ENCODE measurements around the gene PGBD5. TPM values are rescaled to one million over a fixed set of nuclear protein-coding genes. Genes with fewer than 3 reads are reported as not detected.
A peak's percentile ranks its signal among the peaks of the same experiment; 100 is the strongest.
"Not testable (repeated sequence)": the region's sequence is repeated elsewhere in the genome, so short reads cannot be mapped to it uniquely, and the experiment has no call there.

The PGBD5 gene
- total RNA-seq, 1 donor from 2014 or later = 16.1 TPM

DNA sequence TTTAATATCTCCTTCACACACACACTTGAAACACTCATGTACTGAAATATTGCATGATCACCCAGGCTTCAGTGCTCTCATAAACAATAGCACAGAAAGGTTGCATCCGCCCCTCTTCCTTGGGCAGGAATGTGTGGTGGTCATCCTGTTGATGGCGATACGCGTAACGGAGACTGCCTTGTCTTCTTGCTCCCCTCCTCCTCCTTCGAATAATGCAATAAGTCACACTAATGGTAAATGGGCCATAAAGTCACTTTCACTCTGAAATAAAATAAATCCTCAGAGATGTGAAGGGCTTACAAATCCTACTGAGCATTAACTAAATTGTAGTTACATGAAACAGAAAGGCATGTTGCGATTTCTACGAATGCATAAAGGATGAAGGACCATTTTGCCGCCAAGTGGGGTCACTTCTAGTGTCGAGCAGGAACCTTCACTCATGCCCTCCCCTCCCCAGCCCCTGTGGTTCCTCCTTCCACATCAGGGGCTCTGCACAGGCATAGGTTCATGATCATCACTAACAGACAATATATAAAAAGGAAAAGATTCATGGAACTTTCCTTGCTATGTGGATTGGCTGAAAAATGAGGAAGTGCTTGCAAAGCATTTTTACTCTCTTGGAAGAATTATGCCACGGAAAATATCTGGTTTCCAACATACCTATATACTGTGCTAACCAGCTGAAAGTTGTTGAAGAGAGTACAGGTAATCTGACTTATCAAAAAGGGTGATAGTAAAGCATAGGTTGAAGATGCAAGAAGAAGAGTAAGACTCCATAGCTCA is 1.2 kb upstream of the PGBD5 start:
- DNase-seq = no peak
- intact Hi-C loops (cut with micrococcal nuclease) = no loop called here
- no peak for ATAC-seq

DNA sequence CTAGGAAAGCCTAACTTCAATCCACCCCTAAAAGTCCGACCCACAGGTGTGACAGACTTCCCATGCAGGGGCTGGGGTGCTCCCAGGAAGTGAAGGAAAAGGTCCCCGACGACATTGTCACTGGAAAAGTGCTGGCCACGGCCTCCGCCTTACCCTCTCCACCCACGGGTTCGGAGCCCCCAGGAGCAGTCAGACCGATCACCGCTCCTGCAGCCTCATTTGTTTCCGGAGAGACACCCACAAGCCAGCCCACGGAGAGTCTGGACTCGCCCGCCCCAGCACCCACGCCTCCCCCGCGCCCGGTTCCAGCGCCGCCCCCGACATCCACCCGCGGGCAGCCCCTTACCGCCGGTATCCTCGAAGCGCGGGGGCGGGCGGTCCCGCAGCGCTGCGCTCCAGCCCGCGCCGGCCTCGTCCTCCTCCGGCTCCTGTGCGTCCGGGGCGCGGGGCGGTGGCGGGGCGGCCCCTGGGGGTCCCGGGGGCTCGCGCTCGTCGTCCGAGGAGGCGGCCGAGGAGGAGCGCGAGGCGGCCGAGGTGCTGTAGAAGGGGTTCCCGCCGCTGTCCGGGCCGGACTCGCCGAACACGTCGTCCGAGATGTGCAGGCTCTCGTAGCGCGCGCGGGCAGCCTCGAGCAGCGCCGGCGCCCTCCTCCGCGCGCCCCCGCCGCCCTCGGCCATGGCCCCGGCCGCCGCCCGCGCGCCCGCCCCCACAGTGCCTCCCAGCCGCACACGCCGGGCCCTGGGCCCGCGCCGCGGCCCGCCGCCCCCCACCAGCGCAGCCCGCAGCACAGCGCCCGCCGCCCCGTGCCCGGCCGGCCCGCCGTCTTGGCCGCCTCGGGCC is 660 bp downstream of the PGBD5 start:
- peak; percentile 42 for DNase-seq
- ATAC-seq = no peak

DNA sequence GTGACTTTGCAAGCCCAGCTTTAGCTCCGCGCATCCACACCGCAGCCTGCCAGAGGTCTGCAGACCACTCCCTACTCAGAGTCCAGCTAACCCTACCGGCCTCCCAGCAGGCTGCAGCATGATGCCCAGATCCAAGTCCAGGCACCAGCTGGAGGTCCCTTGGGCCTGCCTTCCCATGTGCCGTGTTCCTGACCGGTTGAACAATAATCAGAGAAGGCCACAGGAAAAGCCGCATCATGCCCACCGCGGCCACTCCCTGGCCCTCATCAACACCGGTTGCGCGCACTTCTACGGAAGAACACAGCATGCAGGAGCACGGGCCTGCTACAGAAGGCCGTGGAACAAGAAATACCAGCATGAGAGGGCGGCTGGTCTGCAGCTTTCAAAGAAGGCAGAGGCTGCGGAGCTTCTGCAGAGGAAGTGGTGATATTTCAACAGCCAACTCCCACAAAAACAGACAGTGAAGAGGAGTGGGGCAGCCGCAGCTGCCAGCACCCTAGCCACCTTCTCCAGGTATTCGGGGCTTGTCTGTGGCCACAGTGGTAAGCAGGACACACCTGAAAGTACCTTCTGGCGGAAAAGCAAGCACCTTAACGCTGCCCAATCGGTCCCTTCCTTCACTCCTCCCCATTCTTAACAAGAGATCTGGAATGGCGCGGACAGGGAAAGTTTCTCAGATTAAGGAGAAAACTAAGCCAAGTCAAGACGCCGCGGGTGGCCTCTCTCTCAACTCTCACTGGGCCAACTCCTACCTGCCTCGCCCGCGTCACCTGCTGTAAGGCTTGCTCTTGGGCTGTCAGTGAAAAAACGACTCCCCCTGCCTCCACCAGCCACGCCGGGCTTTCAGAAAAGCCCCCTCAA is 1.5 kb downstream of the PGBD5 start:
- ATAC-seq = no peak
- intact Hi-C loops (cut with micrococcal nuclease) = no loop called here
- DNase-seq = no peak

More for the DNA sequence above, 660 bp downstream of the PGBD5 start:
- intact Hi-C loops (cut with micrococcal nuclease) = no loop called here

DNA sequence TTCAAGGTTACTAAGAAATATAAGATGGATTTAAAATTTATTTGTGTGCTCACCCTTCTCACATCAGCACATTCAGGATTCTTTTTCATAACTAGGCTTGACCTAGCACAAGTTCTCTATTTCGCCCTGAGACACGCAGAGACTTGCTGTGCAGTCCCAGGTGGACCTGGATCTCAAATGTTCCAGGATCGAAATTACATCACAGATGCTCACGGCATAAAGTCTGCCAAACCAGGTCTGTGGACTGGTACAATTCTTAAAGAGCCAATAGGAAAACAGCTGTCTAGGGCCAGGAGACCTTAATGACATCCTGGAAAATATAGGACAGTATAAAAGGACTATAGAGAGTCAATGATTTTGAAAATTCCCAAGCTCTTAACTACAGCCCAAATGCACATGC is 2.2 kb downstream of the PGBD5 start:
- no peak for ATAC-seq
- DNase-seq = no peak
- intact Hi-C loops (cut with micrococcal nuclease) = no loop called here

DNA sequence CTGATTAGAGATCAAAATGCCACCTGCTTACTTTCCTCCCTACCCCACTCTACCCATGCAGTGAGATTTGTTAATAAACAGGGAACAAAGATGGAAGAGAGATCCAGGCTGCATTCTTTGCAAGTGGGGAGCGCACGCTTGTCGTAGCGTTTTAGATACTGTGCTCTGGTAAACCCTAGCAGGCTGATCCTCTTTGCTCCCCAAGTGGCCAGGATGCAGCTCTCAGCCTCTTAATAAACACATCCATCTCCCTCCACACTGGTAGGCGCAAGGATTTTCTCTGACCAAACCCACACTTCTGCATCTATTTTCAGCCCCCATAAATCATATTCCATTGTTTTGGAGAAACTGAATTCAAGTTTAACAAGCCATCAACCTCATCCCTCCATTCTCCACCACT is 2.9 kb downstream of the PGBD5 start:
- intact Hi-C loops (cut with micrococcal nuclease) = no loop called here
- DNase-seq (no peak), ATAC-seq (no peak)

DNA sequence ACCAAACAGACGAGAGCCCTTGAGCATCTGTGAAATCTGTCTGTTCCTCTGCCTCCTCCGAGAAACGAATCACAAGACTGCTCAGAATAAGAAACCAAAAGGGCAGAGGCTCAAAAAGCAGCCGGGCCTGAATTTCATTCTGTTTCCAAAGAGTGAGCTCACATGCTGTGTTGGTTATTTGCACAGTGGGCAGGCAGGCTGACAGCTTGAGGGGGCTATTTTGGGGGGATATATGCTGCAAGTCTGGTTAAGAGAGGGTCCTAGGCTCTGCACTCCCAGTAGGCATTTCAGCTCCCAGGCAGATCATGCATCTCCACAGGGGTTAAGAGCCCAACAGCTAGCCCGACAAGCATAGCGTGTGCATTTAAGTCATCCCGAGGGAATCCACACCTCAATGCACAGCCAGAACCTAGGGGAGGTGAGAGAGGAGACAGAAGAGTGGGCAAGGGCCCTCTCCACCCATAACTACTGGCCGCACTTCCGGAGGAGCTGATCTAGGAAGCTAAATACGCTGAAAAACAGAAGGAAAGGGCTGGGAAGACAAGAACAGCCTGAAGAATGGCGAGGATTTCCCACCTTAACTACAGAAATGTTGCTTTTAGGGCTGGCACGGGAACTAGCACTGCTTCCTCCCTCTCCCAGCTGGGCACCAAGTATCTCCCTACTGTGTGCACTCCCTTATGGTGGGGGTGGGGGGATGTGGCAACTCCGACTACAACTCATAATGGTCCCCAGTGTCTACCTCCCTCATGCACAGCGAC is 3.7 kb downstream of the PGBD5 start:
- no peak for DNase-seq
- ATAC-seq = no peak
- intact Hi-C loops (cut with micrococcal nuclease) = no loop called here

DNA sequence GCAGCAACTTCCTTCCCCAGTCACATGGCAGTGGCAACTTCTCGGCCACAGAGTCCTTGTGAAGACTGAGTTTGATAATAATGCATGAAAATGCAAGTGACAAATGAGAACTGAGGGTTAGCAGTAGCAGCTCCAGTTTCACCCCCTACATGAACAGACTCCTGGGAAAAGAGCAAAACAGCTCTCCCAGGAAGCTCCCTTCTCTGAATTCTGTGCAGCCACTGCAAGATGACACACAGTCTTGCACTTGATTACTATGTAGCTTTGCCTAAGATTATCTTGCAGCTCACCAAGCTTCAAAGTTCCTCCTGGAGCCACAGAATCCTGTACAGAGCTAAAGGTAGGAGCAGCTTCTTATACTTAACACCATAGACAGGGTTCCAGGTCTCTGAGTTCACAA is 4.7 kb downstream of the PGBD5 start:
- no peak for DNase-seq
- intact Hi-C loops (cut with micrococcal nuclease) = no loop called here
- no peak for ATAC-seq

DNA sequence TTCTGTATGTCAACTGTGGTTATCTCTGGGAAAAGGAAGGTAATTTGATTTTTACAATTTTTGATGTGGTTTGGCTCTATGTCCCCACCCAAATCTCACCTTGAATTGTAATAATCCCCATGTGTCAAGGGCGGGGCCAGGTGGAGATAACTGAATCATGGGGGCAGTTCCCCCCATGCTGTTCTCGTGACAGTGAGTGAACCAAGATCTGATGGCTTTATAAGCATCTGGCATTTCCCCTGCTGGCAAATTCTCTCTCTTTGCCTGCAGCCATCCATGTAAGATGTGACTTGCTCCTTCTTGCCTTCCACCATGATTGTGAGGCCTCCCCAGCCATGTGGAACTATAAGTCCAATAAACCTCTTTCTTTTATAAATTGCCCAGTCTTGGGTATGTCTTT is 5.8 kb downstream of the PGBD5 start:
- intact Hi-C loops (cut with micrococcal nuclease); DNase-seq; ATAC-seq: not testable (repeated sequence)

DNA sequence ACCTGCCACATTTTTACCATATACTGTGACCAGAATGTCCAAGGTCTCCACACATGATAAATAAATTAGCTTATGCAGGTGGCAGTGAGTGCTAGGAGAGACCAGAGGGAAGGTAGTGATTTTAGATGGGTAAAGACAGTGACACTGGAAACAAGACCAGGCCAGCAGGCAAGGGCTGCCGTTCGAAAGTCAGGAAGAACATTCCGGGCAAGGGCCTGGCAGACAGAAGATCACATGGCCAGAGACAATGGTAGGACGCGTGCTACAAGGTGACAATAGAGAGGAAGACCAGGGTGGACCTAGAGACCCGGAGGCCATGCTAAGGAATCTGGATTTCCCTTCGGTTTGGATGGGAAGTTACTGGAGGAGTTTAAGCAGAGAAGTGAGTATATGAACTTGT is 9.7 kb downstream of the PGBD5 start:
- peak; percentile 40 for ATAC-seq
- DNase-seq = no peak
- intact Hi-C loops (cut with micrococcal nuclease) = no loop called here

DNA sequence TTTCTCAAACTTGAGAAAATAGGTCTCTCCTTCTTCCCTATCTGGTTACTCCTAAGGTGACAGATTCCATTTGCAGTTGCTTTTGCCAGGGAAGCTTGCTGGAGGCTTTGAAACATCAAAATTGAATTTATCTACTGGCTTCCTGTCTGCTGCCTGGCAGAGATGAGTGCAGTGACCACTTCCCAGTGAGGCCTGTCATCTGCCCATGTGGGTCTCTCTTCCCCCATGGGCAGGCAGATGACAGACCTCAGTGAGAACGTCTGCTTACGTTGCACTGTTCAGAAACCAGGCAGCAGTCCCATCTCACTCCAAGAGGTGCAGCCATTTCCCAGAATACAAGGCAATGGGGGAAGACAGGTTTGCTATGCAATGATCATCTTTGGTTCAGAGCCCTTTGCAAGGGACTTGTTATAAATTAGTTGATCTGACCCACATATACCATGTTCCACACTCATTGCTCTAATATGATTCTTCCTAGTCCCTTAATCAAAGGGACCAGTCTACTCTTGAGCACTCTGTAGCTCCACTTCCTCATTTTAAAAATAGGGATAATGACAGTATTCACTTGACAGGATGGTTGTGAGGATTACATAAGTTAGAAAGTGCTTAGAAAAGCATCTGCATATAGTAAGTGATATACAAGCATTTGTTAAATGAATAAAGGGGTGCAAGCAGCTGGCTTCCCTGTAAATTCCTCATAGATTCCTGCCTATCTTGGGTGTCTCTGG is 10.6 kb downstream of the PGBD5 start:
- intact Hi-C loops (cut with micrococcal nuclease) = no loop called here
- DNase-seq (no peak), ATAC-seq (no peak)

GRCh38 chr1:230414694-230415093 is 11.4 kb downstream of the PGBD5 start:
- DNase-seq (no peak), ATAC-seq (no peak)
- intact Hi-C loops (cut with micrococcal nuclease) = no loop called here

DNA sequence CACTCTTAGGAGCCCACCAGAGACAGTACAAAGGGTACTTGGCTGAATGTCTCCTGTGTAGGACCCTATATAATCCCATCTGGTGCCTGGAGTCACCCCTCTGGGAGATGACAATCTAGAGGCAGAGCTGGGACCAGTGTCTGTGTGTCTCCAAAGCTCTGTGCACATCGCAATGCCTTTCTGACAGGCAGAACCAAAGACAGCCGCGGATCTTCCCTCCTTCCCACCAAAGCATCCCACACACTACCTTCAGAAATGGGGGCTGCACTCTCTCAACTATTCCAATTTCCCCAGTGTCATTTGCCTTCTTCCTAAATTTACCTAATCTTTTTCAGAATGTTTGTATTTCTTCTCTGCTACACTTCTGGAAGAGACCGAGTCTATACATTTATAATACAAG is 12.0 kb downstream of the PGBD5 start:
- intact Hi-C loops (cut with micrococcal nuclease) = no loop called here
- DNase-seq (no peak), ATAC-seq (no peak)

DNA sequence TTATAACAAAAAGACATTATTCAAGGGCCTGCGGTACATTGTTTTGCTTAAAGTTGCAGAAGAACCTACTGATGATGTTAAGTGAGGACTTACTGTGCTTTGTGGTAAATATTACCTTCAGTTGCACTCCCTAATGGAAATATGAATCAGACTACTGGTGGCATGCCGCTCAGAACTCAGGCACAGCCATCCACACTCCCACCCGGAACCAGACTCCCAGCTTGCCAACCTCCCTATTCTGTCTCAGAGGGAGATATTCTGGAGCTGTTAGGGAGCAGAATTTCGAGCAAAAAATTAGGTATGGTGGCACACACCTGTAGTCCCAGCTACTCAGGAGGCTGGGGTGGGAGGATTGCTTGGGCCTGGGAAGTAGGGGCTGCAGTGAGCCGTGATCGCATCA is 13.1 kb downstream of the PGBD5 start:
- intact Hi-C loops (cut with micrococcal nuclease) = no loop called here
- DNase-seq (no peak), ATAC-seq (no peak)

DNA sequence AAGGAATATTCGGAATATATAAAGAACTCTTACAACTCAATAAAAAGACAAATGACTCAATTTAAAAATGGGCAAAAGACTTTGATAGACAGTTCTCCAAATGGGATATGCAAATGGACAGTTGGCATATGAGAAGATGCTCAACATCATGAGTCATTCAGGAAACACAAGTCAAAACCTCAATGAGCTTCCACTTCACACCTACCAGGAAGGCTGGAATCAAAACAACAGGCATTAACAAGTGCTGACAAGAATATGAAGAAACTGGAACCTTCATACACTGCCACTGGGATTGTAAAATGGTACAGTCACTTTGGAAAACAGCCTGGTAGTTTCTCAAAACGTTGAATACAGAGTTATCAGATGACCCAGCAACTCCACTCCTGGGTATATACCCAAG is 17.2 kb downstream of the PGBD5 start:
- intact Hi-C loops (cut with micrococcal nuclease) = no loop called here
- DNase-seq = no peak
- ATAC-seq = no peak

- no peak for ATAC-seq
Measured at GRCh38 chr1:230407351-230407750, 18.8 kb downstream of the PGBD5 start.

DNA sequence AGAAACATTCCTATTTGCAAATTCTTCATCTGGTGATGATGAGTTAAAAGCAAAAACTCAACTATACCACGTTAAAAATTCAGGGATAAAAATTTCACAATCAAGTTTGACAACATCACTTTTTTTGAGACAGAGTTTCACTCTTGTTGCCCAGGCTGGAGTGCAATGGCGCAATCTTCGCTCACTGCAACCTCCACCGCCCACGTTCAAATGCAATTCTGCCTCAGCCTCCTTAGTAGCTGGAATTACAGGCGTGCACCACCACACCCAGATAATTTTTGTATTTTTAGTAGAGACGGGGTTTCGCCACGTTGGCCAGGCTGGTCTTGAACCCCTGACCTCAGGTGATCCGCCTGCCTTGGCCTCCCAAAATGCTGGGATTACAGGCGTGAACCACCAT is 19.4 kb downstream of the PGBD5 start:
- intact Hi-C loops (cut with micrococcal nuclease); DNase-seq; ATAC-seq: not testable (repeated sequence)

More at GRCh38 chr1:230407351-230407750, 18.8 kb downstream of the PGBD5 start:
- intact Hi-C loops (cut with micrococcal nuclease) = no loop called here
- DNase-seq = no peak

DNA sequence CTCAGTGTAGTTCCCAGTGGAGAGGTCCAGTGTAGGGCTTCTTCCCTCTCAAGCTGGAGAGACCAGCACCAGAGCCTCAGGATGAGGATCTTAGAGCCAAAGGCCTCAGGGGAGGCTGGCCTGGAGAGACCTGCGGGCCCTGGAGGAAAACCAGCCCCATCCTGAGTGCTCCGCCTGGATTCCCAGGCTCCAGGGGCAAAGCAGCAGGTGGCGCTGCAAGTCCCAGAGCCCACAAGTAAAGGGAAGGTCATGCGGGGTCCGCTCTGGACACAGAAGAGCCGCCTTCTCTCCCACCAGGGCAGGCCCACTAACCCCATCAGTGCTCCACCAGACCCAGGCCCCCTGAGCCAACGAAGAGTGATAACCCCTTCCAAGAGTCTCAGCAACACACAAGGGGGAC is 22.7 kb downstream of the PGBD5 start:
- ATAC-seq (no peak), DNase-seq (no peak)
- intact Hi-C loops (cut with micrococcal nuclease) = no loop called here

DNA sequence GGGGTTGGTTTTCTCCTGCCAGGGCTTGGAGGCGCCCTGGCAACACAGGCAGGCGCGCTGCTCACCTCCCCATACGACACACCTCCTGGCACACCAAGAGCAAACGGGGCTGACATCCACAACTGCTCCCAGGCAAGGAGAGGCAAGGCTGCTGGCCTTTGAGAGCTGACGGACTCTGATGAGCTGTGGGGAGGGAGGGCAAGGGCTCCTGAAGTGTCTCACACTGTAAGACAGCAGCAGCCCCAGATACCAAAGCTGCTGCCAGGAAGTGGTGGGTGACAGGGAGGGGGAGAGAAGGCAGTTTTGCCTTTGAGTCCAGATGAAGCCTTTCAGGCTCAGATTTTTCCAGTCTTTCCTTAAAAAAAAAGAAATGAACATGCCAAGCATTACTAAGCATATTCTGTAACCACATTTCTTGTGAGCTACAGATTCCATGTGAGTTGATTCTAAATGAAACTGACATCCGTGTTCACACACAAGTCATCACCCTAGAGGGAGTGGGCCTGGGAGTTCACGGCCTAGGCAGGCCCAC is 24.3 kb downstream of the PGBD5 start:
- ATAC-seq (no peak), DNase-seq (no peak)
- intact Hi-C loops (cut with micrococcal nuclease) = no loop called here

All from left ventricle myocardium superior (tissue), 1 donor.